GM12878 (cell line): ENCODE results near the gene FBN2. TPM values are rescaled to one million over a fixed set of nuclear protein-coding genes. Genes with fewer than 3 reads are reported as not detected.

Source experiments
- ATAC-seq: fragments of 200-7000 bp; cut with Tn5 transposase; 3 replicates; pipeline ENCODE4 v1.9.1; 2020; ENCODE audit warnings: mild to moderate bottlenecking, moderate library complexity
- BruUV-seq: library from RNA; stranded (reverse); fragments of 400-500 nt; replicated peaks from 2 replicates; lab custom pipeline; 2021; lab: Mats Ljungman, UMichigan
- CTCF ChIA-PET: fragments of 300-600 bp; sonication (Branson Sonifier 250); formaldehyde crosslinking; extraction: SDS; loops from one replicate; lab custom pipeline; 2021; ENCODE audit warnings: inconsistent platforms; lab: Yijun Ruan, JAX
- POLR2A ChIA-PET: fragments of 350-600 bp; formaldehyde crosslinking; extraction: SDS; loops from one replicate; lab custom pipeline; 2021; ENCODE audit warnings: inconsistent platforms; lab: Charles Lee
- RAD21 ChIA-PET: fragments of 300-600 bp; sonication (Branson Sonifier 250); formaldehyde crosslinking; loops from one replicate; lab custom pipeline; 2023; ENCODE audit warnings: antibody characterized with exemption; ENCODE audit not compliant: unreplicated experiment; lab: Charles Lee
- SMC1A ChIA-PET: fragments of 300-600 bp; sonication (Branson Sonifier 250); formaldehyde crosslinking; loops from one replicate; lab custom pipeline; 2023; ENCODE audit not compliant: unreplicated experiment, uncharacterized antibody; lab: Charles Lee
- DNase-seq: peaks from one replicate; pipeline ENCODE4 v3.0.0-alpha.2; 2011; ENCODE audit warnings: low read depth, low spot score
- FAIRE-seq: peaks from 3 replicates; lab custom pipeline; 2011; peaks lifted over from hg19 to GRCh38; lab: Jason Lieb, UNC
- H2AFZ ChIP-seq: 2 replicates; pipeline ENCODE4 v1.6.0; 2011; ENCODE audit warnings: low read depth, low read length, control low read depth; ENCODE audit not compliant: control insufficient read depth
- H3K27ac ChIP-seq: 2 replicates; pipeline ENCODE4 v1.5.1; 2011; ENCODE audit warnings: control low read depth; ENCODE audit not compliant: control insufficient read depth, insufficient read depth
- H3K27me3 ChIP-seq, 2 experiments: replicated peaks in 1 of 2; 2 replicates each; pipeline versions ENCODE4 v1.6.0 to v1.6.1; 2011; ENCODE audit warnings: low read length in 1 of 2; ENCODE audit not compliant: control insufficient read depth in 2 of 2, insufficient read depth in 2 of 2
- H3K36me3 ChIP-seq, 2 experiments: 2 replicates each; pipeline ENCODE4 v1.5.1; 2011; ENCODE audit warnings: low read length in 1 of 2; ENCODE audit not compliant: control insufficient read depth in 2 of 2, insufficient read depth in 2 of 2
- H3K4me1 ChIP-seq: 2 replicates; pipeline ENCODE4 v1.6.1; 2011; ENCODE audit warnings: mild to moderate bottlenecking, low read length, moderate library complexity, mixed read lengths; ENCODE audit not compliant: control insufficient read depth, insufficient read depth
- H3K4me2 ChIP-seq: 2 replicates; pipeline ENCODE4 v1.6.0; 2011; ENCODE audit warnings: control low read depth; ENCODE audit not compliant: control insufficient read depth, insufficient read depth
- H3K4me3 ChIP-seq: fragments of 200-600 bp; sonication (generic); 2 replicates; pipeline ENCODE4 v1.5.1; 2016
- H3K79me2 ChIP-seq: 2 replicates; pipeline ENCODE4 v1.6.0; 2011; ENCODE audit warnings: low read length; ENCODE audit not compliant: control insufficient read depth, insufficient read depth
- H3K9ac ChIP-seq: 2 replicates; pipeline ENCODE4 v1.8.0; 2011; ENCODE audit warnings: low read length, control low read depth, mixed read lengths; ENCODE audit not compliant: control insufficient read depth, insufficient read depth
- H3K9me3 ChIP-seq: replicated peaks from 3 replicates; pipeline ENCODE4 v1.5.1; 2011; ENCODE audit warnings: mild to moderate bottlenecking, low read length; ENCODE audit not compliant: control insufficient read depth, insufficient read depth
- H4K20me1 ChIP-seq: 2 replicates; pipeline ENCODE4 v1.6.0; 2011; ENCODE audit not compliant: control insufficient read depth, insufficient read depth
- CBFB ChIP-seq: IDR thresholded peaks from 2 replicates; pipeline ENCODE4 v1.6.1; 2016; ENCODE audit warnings: antibody characterized with exemption, low read depth
- CHD4 ChIP-seq: fragments of 200-600 bp; sonication (generic); IDR thresholded peaks from 2 replicates; pipeline ENCODE4 v1.6.1; 2016; ENCODE audit warnings: mild to moderate bottlenecking
- CREB1 ChIP-seq: IDR thresholded peaks from 2 replicates; pipeline ENCODE4 v1.6.1; 2012; ENCODE audit warnings: low read depth, mild to moderate bottlenecking, inconsistent platforms
- FOXM1 ChIP-seq: IDR thresholded peaks from 2 replicates; pipeline ENCODE4 v1.6.1; 2012; ENCODE audit warnings: low read depth, mild to moderate bottlenecking, inconsistent platforms, low read length, moderate library complexity
- HCFC1 ChIP-seq: fragments of 150-350 bp; IDR thresholded peaks from 2 replicates; pipeline ENCODE4 v1.6.1; 2014; ENCODE audit warnings: low read length
- PAX5 ChIP-seq: IDR thresholded peaks from 2 replicates; pipeline ENCODE4 v1.6.1; 2011; ENCODE audit warnings: low read depth, low read length, borderline replicate concordance
- SMAD1 ChIP-seq: fragments of 450-650 bp; IDR thresholded peaks from 2 replicates; pipeline ENCODE4 v1.6.1; 2018; ENCODE audit warnings: mild to moderate bottlenecking, low read depth; ENCODE audit not compliant: partially characterized antibody
- WGBS: methylation state at CpG from one replicate; pipeline ENCODE4 v1.1.6; 2016; ENCODE audit warnings: low lambda C conversion rate; ENCODE audit not compliant: insufficient replicate concordance, insufficient coverage; ENCODE audit errors: missing lambda C conversion rate; 5-methylcytosine and 5-hydroxymethylcytosine counted together
- in situ Hi-C: fragments of 300-500 bp; cut with MboI; formaldehyde crosslinking; loops from 9 replicates; pipeline ENCODE4 v1.14.3; 2018; ENCODE audit warnings: mixed read lengths
- intact Hi-C: fragments of 100-400 bp; cut with micrococcal nuclease; formaldehyde crosslinking; loops from one replicate; pipeline ENCODE4 v1.14.2; 2022; ENCODE audit not compliant: unreplicated experiment
- polyA plus RNA-seq, 11 experiments: library from polyadenylated mRNA; depleted of rRNA in 4 of 11; unstranded in 6 of 11; stranded (reverse) in 5 of 11; fragments of >200 nt; fragmentation: Nextera tagmentation in 4 of 11; fragmentation: Illumina TruSeq in 1 of 11; extraction: Ambion mirVana in 4 of 11; extraction: Trizol in 1 of 11; gene quantifications; 1 replicate in 1 of 11; 2 replicates in 10 of 11; pipeline versions ENCODE4 v1.2.1 to v1.2.3, GENCODE V29; 2011 to 2016; ENCODE audit warnings: inconsistent platforms in 2 of 11, missing spikeins in 2 of 11, low read depth in 1 of 11
- total RNA-seq, 4 experiments: library from RNA; depleted of rRNA in 3 of 4; stranded (reverse); fragments of >200 nt in 3 of 4; fragmentation: Illumina TruSeq in 1 of 4; extraction: Trizol in 1 of 4; gene quantifications; 2 replicates each; pipeline versions ENCODE4 v1.2.1 to v1.2.3, GENCODE V29; 2013 to 2021
- TF ChIP-seq, protein P1 (sequence below): fragments of 150-350 bp; IDR thresholded peaks from 2 replicates; pipeline ENCODE4 v1.6.1; 2016; ENCODE audit warnings: low read depth, low read length

Gene FBN2
- total and polyA plus RNA-seq, 10 of the 15 experiments (the other 5 are each of a cell fraction or from before 2014, with no cell fraction given), result 0.01 to 0.98 (median 0.10) TPM; not detected in 3

DNA sequence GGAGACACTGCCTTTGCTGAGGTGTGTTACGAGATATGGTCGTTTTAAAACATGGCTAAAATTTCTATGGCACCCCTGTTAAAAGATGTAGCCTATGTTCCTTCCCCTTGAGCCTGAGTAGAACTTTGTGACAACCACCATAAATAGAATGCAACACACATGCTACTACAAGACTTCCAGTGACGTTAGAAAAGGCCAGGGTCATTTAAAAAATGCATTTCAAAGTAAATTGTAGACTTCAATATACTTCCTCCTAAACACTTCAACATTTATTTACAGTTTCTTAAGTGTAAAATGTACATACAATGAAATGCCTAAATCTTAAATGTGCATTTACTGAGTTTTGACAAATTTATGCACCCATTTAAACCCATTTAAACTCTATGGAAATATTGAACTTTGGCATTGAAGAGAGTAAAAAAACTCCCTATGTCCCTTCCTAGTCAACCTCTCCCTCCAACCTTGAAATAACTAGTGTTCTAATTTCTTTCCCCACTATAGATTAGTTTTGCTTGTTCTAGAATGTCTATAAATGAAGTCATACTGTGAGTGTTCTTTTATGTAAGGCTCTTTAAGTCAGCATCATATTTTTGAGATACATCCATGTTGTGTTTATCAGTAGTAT lies 294.0 kb downstream of the FBN2 start (continued):
- TF ChIP-seq, protein P1, sequence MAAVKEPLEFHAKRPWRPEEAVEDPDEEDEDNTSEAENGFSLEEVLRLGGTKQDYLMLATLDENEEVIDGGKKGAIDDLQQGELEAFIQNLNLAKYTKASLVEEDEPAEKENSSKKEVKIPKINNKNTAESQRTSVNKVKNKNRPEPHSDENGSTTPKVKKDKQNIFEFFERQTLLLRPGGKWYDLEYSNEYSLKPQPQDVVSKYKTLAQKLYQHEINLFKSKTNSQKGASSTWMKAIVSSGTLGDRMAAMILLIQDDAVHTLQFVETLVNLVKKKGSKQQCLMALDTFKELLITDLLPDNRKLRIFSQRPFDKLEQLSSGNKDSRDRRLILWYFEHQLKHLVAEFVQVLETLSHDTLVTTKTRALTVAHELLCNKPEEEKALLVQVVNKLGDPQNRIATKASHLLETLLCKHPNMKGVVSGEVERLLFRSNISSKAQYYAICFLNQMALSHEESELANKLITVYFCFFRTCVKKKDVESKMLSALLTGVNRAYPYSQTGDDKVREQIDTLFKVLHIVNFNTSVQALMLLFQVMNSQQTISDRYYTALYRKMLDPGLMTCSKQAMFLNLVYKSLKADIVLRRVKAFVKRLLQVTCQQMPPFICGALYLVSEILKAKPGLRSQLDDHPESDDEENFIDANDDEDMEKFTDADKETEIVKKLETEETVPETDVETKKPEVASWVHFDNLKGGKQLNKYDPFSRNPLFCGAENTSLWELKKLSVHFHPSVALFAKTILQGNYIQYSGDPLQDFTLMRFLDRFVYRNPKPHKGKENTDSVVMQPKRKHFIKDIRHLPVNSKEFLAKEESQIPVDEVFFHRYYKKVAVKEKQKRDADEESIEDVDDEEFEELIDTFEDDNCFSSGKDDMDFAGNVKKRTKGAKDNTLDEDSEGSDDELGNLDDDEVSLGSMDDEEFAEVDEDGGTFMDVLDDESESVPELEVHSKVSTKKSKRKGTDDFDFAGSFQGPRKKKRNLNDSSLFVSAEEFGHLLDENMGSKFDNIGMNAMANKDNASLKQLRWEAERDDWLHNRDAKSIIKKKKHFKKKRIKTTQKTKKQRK, result no peak
- no peak for TF ChIP-seq FOXM1
- no peak for TF ChIP-seq HCFC1
- no peak for TF ChIP-seq SMAD1
- TF ChIP-seq CBFB, result no peak
- TF ChIP-seq CHD4, result no peak
- TF ChIP-seq PAX5, result no peak

DNA sequence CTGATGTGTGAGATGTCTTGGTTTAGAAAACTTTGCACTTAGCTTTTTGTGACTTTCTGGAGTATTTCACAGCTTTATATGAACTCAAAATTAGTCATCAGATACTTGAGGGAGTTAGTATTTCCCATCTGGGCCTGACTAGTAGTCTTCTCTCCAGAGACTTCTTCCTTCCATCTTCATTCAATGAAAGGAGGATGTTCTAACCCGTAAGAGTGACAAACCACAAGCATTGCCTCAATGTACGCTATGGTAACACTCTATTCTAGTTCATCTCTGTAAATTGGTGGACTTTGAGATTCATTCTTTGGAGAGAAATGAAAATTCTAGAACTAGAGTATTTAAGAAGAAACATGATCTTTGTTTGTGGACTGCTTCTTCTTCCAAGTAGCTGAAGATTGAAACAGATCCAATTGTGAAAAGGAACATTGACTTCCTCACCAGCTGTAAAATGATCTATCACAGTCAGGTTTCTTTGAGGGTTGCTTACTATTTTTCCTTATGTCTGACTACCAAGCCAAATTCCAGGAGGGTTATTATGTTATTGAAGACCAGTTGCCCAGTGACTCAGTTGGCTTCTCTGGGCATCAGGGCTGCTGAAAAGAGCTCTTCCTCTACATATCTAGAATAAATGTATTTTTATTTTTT lies 296.9 kb downstream of the FBN2 start:
- H4K20me1 ChIP-seq, result no peaks in the 10 kb centered on the region
- ChIA-PET RAD21 (no interaction called here), POLR2A (no interaction called here), CTCF (interaction anchor here (1.0 to 1.6 kb wide), 3 partner anchors 13 to 155 kb away, joined by 3 read pairs; no protein-coding TSS in a partner anchor), SMC1A (interaction anchor here (1.2 to 3.1 kb wide), 3 partner anchors 12 to 250 kb away, joined by 3 to 9 read pairs (median 3); no protein-coding TSS in a partner anchor)
- no peak for ATAC-seq
- H3K36me3 ChIP-seq, result no peaks in the 10 kb centered on the region
- DNase-seq, result no peak
- no TSS peak for BruUV-seq
- in situ Hi-C loops (no loop called here), intact Hi-C loops (no loop called here)
- H3K9me3 ChIP-seq, result no peaks in the 10 kb centered on the region
- no peak overlapping the region for H3K4me2 ChIP-seq
- TF ChIP-seq SMAD1 (no peak), CREB1 (no peak)
- WGBS, result 19% methylated on average over 2 of the region's 2 CpGs
- no peaks in the 10 kb centered on the region for H3K27me3 ChIP-seq
- no peak overlapping the region for H2AFZ ChIP-seq
- H3K4me1 ChIP-seq, result no peaks in the 10 kb centered on the region
- H3K9ac ChIP-seq, result no peak overlapping the region
- H3K27ac ChIP-seq, result no peak overlapping the region
- FAIRE-seq, result no peak
- no peaks in the 10 kb centered on the region for H3K79me2 ChIP-seq
- H3K4me3 ChIP-seq, result no peak overlapping the region
